ENCODE data around the gene MYCL. TPM values are rescaled to one million over a fixed set of nuclear protein-coding genes. Genes with fewer than 3 reads are reported as not detected.

MYCL gene
- total and polyA plus RNA-seq, 10 of the 15 experiments (the other 5 are each of a cell fraction or from before 2014, with no cell fraction given), result 0.11 to 1.4 (median 0.40) TPM; not detected in 1

DNA sequence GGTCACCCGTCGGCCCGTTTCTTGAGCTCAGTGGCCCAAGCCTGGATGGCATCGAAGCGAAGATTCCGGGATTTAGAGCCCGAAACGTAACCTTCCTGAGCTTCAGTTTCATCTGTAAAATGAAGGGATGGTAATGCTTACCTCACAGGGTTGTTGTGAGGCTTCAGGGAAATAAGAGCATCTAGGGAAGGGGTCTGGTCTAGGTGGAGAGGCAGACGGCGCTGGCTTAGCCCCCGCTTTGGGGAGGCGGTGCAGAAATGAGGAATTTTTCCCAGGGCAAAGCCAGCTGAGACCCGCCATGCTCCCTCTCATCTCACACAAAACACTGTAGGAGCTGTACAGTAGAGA, 717 bp upstream of the MYCL start:
- Histone ChIP-seq H3K4me2 (ENCODE audit: control insufficient read depth, insufficient read depth) (peak overlapping the region; percentile 69), H4K20me1 (ENCODE audit: control insufficient read depth, insufficient read depth) (no peaks in the 10 kb centered on the region), H3K79me2 (ENCODE audit: control insufficient read depth, insufficient read depth, low read length) (no peaks in the 10 kb centered on the region; the same call in 1 of the 2 replicates), H3K9ac (ENCODE audit: control insufficient read depth, insufficient read depth, low read length) (peak overlapping the region; percentile 59; the same call in 1 of the 2 replicates), H3K4me1 (ENCODE audit: control insufficient read depth, insufficient read depth, low read length) (peaks cover 7% of the 10 kb centered on the region; the same call in 1 of the 2 replicates), H3K36me3 (ENCODE audit: control insufficient read depth in 2 of 2, insufficient read depth in 2 of 2, low read length in 1 of 2) (no peaks in the 10 kb centered on the region), H2AFZ (ENCODE audit: control insufficient read depth, low read depth, low read length) (peak overlapping the region; percentile 94), H3K4me3 (peak overlapping the region; percentile 77), H3K27ac (ENCODE audit: control insufficient read depth, insufficient read depth) (no peak overlapping the region), H3K9me3 (replicated peaks; ENCODE audit: control insufficient read depth, insufficient read depth, low read length) (peaks cover 3% of the 10 kb centered on the region; the same call in 2 of the 3 replicates), H3K27me3 (replicated peaks in 1 of 2; ENCODE audit: control insufficient read depth in 2 of 2, insufficient read depth in 2 of 2, low read length in 1 of 2) (peaks cover 10 to 12% of the 10 kb centered on the region in 2 experiments)
- ChIA-PET POLR2A (interaction anchor here (0.5 to 1.8 kb wide), 6 partner anchors 10 to 86 kb away, joined by 3 to 7 read pairs (median 3); no protein-coding TSS in a partner anchor), SMC1A (ENCODE audit: uncharacterized antibody, unreplicated experiment) (interaction anchor here (0.6 to 3.8 kb wide), 23 partner anchors 8 to 130 kb away, joined by 3 to 42 read pairs (median 3); no protein-coding TSS in a partner anchor), RAD21 (ENCODE audit: unreplicated experiment) (interaction anchor here (0.7 to 2.5 kb wide), 20 partner anchors 9 to 200 kb away, joined by 3 to 23 read pairs (median 4); no protein-coding TSS in a partner anchor), CTCF (interaction anchor here (0.6 to 7.7 kb wide), 41 partner anchors 9 to 296 kb away, joined by 3 to 110 read pairs (median 6); partner anchors contain the start of genes BMP8B, PPIE and TRIT1)
- DNase-seq (ENCODE audit: low read depth, low spot score) (no peak), FAIRE-seq (no peak), ATAC-seq (peak; percentile 10; the same call in 2 of the 3 replicates)
- WGBS (ENCODE audit: insufficient coverage, insufficient replicate concordance, low lambda C conversion rate, missing lambda C conversion rate), result 9% methylated on average over 13 of the region's 13 CpGs
- BruUV-seq (replicated peaks), result no TSS peak
- in situ Hi-C loops (cut with MboI), result no loop called here
- intact Hi-C loops (cut with micrococcal nuclease; ENCODE audit: unreplicated experiment), result loop anchor here (1.0 kb wide), 1 partner anchor 86 kb away; no protein-coding TSS in a partner anchor
- TF ChIP-seq SIX5 (IDR thresholded peaks at IDR 0.05; ENCODE audit: low read depth, low read length, severe bottlenecking) (no peak), CREB1 (IDR thresholded peaks at IDR 0.05; ENCODE audit: low read depth) (no peak), CBX5 (IDR thresholded peaks at IDR 0.05; ENCODE audit: low read depth) (no peak), BRCA1 (IDR thresholded peaks at IDR 0.05; ENCODE audit: low read depth, low read length) (no peak), SMAD5 (IDR thresholded peaks at IDR 0.05; ENCODE audit: low read depth) (no peak), BHLHE40 (IDR thresholded peaks at IDR 0.05; ENCODE audit: borderline replicate concordance in 1 of 2, low read depth in 2 of 2, low read length in 1 of 2) (no peak), EGR1 (IDR thresholded peaks at IDR 0.05; ENCODE audit: borderline replicate concordance in 1 of 2, low read depth in 2 of 2, low read length in 2 of 2) (no peak), NFYB (IDR thresholded peaks at IDR 0.05; ENCODE audit: insufficient read depth, low read depth, low read length) (no peak)
- TF ChIP-seq, protein P1, sequence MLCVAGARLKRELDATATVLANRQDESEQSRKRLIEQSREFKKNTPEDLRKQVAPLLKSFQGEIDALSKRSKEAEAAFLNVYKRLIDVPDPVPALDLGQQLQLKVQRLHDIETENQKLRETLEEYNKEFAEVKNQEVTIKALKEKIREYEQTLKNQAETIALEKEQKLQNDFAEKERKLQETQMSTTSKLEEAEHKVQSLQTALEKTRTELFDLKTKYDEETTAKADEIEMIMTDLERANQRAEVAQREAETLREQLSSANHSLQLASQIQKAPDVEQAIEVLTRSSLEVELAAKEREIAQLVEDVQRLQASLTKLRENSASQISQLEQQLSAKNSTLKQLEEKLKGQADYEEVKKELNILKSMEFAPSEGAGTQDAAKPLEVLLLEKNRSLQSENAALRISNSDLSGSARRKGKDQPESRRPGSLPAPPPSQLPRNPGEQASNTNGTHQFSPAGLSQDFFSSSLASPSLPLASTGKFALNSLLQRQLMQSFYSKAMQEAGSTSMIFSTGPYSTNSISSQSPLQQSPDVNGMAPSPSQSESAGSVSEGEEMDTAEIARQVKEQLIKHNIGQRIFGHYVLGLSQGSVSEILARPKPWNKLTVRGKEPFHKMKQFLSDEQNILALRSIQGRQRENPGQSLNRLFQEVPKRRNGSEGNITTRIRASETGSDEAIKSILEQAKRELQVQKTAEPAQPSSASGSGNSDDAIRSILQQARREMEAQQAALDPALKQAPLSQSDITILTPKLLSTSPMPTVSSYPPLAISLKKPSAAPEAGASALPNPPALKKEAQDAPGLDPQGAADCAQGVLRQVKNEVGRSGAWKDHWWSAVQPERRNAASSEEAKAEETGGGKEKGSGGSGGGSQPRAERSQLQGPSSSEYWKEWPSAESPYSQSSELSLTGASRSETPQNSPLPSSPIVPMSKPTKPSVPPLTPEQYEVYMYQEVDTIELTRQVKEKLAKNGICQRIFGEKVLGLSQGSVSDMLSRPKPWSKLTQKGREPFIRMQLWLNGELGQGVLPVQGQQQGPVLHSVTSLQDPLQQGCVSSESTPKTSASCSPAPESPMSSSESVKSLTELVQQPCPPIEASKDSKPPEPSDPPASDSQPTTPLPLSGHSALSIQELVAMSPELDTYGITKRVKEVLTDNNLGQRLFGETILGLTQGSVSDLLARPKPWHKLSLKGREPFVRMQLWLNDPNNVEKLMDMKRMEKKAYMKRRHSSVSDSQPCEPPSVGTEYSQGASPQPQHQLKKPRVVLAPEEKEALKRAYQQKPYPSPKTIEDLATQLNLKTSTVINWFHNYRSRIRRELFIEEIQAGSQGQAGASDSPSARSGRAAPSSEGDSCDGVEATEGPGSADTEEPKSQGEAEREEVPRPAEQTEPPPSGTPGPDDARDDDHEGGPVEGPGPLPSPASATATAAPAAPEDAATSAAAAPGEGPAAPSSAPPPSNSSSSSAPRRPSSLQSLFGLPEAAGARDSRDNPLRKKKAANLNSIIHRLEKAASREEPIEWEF (IDR thresholded peaks at IDR 0.05; ENCODE audit: insufficient replicate concordance, low read depth, low read length), result no peak
- TF ChIP-seq, protein P2, sequence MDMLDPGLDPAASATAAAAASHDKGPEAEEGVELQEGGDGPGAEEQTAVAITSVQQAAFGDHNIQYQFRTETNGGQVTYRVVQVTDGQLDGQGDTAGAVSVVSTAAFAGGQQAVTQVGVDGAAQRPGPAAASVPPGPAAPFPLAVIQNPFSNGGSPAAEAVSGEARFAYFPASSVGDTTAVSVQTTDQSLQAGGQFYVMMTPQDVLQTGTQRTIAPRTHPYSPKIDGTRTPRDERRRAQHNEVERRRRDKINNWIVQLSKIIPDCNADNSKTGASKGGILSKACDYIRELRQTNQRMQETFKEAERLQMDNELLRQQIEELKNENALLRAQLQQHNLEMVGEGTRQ (IDR thresholded peaks at IDR 0.05; ENCODE audit: borderline replicate concordance, low read depth, low read length), result no peak

All from GM12878 (cell line).